Measurements from ENCODE around the gene MEX3B.
"Not testable (repeated sequence)": the region's sequence is repeated elsewhere in the genome, so short reads cannot be mapped to it uniquely, and the experiment has no call there.

MEX3B gene

DNA sequence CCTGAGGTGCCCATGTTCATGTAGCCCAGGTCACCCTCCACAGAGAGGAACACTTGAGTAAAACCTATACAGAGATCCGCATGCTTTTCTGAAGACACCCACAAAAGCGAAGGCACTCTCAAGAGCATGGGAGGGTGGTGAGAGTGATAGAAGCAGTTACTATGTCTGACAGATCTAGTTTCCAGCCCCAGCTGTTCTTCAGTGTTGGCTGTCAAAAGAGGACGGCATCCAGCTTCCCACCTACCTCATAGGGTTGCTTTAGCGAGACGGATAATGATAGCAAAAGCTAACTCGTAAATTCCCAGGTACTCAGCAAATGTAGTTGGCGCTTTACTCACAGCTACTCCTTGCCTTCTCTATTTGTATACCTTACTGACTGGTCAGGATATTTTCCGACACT is 3.0 kb upstream of the MEX3B start:
- no peak for DNase-seq

DNA sequence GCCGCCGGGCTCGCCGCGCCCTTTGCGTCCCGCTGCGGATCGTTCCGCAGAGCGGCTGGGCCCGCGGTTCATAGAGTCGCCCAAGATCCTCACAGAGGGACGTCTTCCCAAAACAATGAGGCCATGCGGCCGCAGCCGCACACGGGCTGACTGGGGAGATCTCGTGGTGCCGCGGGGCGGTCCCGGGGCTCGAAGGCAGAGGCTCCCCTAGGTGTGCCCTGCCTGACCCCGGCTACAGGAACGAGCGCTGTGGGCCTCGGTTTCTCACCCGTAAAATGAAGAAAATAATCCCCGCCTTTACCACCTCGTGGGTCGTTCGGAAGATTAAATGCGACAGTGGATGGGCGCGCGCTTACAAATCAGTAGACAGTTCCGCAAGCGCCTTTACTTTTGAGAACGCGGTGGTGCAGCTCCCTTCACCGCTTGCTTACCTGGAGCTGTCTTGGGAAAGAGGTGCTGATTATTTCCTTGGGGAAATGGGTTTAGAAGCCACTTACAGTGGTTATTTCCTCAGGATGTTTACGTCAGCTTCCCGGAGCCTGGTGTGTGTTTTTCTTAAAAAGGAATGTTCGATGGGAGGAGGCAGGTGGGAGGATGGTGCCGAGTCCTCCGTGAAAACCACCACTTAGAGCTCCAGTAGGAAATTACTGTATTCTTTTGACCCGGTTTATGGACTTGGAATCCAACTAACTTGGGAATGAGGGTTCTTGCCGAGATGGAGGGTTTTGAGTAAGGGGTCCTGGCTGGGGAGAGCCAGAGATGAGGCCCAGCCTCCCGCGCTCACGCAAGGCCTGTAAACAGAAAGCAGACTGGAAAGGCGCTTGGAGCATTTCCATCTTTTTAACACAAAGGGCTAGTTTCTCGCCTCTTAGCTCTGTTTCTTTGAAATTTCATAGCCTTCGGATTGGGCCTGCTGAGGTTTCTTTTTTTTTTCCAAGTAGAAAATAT is 1.9 kb upstream of the MEX3B start:
- no peak for DNase-seq

DNA sequence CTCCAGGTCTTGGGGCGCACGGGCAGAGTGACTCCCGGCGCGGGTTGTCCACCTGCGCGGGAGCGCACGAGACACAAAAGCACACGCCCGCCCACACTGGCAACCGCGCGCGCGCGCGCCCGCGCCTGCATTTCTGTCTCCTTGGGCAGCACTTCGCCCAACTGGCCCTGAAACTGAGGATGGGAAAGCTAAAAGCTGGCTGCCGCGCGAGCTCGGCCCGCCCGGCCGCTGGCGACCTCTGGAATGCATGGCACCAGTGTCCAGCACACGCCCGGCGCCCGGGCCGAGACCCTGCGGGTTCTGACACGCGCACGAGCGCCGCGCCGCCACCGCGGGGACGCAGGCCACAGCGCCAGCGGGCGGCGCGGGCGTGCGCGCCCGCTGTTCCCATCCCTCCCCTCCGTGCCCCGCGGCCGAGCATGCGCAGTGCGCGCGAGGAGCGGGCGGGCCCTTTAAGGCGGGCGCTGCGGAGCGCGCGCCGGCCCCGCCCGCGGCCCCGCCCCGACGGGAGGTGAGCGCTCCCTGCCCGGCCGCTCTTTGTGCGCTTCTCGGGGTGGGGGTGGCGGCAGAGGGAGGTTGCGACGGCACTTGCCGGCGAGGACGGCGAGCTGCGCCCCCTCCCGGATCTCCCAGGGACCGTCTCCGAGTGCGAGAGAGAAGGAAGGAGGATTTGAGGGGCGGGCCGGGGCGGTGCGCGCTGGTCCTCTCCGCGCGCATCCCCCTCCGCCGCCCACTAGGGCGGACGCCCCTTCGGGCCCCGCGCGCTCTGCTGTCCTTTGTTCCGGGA is 1.0 kb upstream of the MEX3B start:
- peak; percentile 91 to 97 for DNase-seq

DNA sequence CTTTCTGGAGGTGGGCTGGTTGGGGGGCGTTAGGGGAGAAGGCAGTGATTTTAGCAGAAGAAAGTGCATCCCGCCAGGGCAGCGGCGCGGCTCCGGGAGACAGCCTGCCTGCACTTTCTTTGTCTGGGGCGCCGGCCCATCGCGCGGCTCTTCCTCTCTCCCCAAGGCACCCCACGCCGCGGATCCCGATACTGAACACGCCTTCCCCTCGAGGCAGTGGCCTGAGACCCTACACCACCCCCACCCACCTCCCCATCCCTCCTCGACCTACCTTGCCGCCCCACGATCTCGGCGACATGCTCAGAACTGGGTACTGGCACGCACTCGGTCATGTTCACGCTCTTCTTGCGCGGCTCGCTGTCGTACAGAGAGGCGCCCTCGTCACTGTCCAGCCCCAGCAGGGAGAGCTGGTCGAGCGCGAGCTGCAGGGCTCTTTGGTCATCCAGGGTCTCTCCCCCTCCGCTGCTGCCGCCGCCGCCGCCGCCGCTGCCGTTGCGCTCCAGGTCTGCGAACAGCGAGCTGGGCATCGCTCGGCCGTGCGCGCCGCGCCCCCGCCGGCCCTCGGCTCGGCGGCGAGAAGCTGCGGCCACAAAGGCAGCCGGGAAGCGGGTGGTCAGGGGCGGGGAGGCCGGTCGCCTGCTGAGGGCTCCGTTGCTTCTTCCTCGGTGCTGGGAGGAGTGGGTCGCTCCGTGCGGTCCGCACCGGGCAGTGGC is 483 bp downstream of the MEX3B start:
- DNase-seq: peak; percentile 31 to 40

DNA sequence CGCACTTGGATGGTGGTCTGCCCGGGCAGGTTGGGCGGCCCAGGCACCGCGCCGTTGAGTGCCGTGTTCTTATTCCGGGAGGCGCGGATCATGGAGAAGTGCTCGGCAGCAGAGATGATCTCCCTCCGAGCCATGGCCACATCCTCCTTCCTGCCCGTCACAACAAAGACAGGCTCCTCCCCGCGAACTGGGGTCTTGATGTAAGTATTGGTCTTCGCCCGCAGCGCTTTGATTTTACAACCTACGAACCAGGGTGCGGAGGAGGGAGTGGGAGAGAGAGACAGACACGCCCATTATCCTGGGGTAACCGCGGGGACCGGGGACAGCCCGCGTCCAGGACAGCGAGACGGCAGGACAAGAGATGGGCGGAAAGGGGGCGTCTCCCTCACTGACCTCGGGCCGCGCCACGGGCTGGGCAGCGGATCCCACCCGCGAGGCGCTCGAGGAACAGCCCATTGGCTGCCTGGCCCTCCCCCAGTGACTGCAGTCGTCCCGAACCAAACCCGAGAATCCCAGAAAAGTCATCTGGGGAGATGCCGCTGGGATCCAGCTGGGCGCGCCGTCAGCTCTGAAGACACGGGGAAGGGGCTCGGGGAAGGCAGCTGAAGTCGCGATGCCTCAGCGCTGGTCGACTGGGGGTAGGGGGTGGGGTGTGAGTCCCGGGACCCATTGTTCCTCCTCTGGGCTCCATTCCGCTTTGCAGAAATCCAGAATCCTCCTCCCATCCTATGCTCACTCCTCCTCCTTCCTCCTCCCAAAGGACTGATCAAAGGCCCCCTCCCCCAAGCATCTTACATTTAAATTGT is 1.2 kb downstream of the MEX3B start:
- peak; percentile 17 to 34 for DNase-seq

DNA sequence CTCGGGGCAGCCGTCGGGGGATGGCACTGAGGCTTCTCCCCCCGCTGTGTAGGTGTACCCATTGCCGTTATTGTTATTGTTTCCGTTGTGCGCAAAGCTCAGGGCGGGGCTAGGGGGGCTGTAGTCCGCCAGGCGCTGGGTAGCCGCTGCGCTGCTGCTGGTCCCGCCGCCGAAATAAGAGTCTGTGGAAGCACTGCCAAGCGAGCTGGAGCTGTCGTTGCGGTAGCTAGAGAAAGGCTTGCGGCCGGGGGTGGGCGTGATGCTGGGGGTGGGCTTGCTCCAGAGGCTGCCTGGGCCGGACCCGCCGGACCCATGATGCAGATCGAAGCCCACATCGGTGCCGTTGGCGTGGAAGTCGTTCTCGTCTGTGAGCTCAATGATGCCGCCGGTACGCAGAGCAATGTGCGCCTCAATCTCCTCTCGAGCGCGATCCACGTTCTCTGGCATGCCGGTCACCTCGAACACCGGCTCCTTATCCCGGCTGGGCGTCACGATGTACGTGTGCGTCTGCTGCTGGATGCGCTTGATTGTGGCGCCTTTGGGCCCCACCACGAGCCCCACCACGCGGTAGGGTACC is 1.9 kb downstream of the MEX3B start:
- no peak for DNase-seq

DNA sequence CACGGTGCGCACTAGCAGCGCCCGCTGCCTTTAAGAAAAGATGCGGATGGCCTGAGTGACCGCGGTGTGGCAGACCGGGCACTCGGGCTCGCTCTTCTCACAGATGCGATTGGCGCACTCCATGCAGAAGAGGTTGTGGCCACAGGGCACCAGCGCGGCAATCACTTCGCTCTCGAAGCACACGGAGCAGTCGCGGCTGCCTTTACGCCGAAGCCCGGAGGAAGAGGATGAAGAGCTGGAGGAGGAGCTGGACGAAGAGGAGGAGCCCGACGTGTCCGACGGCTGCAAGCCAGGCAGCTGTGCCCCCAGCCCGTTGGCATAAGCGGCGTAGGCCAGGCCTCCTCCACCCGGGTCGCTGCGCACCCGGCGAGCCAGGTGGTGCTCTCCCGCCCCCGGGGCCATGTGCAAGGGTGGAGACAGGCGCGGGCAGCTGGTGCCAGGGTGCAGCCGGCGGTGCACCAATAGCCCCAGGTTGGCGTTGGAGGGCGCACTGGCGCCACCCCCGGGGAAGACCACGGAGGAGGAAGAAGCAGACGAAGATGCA is 2.6 kb downstream of the MEX3B start:
- no peak for DNase-seq

DNA sequence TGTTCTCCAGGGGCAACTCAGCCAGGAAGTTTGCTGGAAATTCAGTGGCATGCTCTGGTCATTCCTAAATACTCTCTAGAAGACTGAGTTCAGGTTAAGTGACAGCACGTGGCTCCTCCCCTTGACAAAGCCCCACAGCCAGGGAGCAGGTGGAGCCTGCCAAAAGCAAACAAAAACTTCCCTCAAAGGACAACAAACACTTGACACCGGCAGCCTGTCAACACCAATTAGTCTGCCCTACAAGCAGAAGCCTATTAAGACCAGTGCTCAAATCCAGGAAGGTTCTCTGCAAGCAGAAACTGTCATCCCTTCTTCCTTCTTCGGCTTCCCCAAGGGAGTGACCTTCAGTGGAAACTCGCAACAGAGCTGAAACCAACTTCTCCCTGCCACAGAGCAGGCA is 5.0 kb downstream of the MEX3B start:
- DNase-seq: peak in 1 of 2 donors; percentile 8

DNA sequence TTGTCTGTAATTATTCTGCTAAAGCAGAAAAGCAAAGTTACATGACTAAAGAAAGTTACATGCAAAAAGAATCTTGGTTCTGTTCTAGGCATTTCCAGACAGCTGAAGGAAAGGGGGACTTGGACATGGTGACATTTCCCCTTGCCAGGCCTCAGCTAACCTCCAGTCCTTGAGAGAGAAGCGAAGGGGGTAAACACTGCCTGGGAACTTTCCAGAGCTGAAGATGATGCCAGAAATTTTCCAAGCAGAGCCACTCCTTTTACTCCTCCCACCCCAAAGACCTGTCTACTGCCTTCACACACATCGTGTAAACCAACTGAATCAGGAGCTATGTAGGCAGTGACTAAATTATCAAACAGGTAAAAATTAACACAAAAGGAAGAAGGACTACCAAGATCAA is 5.4 kb downstream of the MEX3B start:
- DNase-seq: no peak

DNA sequence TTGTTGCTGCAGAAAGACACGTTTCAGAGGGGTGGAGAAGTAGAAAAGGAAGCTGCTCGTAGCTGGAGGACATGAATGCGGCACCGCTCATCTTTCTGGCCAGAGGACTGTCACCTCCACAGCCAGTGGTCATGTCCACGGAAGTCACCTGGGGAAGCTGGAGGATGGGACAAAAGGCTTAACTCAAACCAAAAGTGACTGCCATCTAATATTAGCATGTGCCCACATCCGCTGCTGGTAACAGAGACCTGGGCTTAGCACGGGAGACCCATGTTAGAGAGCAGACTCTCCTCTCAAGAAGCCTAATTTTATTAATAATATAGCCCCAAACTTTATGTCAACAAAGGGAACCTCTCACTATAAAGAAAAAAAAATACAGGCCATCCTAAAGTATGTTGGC is 5.9 kb downstream of the MEX3B start:
- no peak for DNase-seq

DNA sequence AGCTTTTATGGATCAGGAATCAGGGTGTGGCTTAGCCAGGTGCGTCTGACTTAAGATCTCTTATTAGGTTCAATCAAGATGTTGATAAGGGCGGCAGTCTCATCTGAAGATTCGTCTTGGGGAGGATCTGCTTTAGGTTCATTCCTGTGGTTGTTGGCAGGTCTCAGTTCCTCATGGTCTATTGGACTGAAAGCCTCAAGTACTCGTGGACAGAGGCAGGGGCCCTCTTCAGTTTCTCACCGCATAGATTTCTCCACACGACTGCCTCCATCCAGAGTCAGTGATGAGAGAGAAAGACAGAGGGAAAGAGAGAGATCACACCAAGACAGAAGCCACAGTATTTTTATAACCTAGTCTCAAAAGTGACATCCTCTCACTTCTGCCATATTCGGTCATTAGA is 9.4 kb downstream of the MEX3B start:
- no peak for DNase-seq

DNA sequence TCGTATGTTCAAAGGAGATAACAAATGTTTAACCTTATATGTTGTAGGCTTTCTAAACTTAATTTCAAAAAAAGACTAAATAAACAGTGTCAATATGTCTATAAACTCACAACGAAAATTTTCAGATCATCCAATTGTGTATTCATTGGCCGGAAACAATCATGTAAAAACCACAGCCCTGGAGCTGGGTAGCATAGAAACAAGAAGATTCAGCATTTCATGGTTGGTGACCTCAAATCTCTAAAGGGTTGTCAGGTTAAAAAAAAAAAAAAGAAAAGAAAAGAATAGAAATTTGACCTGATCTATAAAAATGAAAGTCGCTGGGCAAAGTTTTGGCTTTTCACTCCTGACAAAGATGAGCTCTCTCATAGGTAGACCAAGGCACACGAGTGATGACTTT is 13.9 kb downstream of the MEX3B start:
- DNase-seq: no peak

DNA sequence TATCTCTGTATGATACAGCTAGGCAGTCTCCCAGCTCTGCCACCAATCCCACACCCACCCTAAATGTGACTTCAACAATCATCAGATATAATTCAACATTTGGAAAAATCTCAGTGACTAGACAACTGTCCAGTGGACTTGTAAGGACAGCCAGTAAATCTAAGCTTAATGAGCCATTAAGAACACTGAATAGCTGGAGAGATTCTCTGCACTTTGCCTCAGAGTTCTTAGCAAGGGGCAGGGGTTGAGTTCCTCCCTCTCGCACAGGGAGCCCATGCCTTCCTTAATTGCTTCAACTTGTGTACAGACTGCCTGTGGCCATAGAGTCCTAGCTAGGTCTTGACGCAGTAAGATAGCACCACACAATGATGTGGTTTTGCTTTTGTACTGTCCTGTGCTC is 15.6 kb downstream of the MEX3B start:
- DNase-seq: no peak

DNA sequence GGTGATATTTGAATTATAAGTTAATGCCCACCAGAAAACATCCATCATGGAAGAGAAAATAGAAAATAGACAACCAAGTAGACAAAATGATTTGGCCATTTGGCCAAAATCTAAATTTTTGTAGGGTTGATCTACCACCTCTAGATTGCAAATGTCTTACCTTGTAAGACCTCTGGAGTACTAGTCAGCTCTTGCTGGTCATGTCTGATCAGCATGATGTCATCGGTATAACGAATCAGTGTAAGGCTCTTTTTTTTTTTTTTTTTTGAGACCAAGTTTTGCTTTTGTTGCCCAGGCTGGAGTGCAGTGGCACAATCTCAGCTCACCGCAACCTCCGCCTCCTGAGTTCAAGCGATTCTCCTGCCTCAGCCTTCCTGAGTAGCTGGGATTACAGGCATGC is 17.7 kb downstream of the MEX3B start:
- not testable (repeated sequence) for DNase-seq

DNA sequence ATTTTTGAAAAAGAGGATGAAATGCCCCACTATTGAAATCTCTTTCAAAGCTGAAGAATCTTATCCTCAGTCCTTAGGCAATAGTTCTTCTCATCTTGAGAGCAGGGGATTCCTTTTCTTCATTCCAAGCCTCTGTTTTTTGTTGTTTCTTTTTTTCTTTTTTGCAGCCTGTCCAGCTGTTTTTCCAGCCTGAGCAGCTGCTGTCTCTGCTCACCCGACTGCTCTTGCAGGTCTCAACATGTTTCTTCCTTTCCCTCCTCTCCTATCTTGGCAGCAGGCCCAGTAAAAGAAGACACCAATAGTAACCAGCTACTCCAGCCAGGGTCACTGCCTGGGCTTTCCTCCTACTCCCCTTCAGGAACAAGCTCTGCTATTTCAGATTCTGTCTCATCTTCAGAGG is 23.8 kb downstream of the MEX3B start:
- DNase-seq: no peak

DNA sequence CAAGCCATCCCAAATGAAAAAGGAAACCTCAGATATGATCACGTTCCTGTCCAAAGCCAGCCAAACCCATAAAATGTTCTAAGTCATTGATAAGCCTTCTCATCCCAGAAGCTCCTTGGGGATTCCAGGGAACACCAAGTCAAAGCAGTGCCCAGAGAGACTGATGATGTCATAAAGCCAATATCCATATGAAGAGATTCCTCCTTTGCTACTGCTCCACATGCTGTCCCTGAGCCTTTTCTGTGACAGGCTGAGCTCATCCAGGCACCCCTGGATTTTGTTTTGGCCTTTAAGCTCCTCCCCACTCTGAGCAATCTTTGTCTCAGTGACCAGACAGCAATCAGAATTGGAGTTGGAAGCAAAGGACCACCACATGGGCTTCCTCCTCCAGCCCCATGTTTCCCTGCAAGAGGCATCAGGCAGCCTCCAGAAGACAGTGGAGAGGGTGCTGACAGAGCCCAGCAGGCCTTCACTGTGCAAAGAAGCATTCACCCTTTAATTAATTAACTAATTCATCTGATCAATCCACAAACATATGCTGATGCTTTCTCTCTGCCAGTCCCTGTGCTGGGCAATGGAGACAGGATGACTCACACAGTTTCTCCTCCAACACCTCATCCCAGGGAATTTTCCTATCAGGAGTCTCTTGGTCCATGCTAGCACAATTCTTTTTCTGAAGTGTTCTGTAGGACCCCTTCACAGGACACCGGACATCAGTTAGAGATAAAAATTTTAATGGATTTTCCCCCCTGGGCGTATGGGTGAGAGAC is 25.0 kb downstream of the MEX3B start:
- no peak for DNase-seq

DNA sequence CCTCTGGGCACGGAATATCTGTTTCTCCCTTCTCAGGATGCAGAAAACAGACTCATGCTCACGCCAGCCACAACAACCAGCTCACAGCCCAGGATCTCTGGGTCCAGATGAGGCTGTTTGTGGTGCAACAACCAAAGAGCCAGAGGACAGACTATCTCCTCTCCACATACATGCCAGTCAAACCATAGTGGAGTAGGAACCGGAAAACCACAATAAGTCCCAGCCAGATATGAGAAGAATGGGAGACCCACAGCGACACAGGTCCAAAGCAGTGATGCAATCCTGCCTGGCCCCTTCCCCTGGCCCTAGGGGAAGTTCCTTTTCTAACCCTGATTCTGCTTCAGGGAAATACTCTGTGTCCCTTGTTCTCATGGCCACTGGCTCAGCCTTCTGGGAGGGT is 27.6 kb downstream of the MEX3B start:
- peak; percentile 2 to 3 for DNase-seq

DNA sequence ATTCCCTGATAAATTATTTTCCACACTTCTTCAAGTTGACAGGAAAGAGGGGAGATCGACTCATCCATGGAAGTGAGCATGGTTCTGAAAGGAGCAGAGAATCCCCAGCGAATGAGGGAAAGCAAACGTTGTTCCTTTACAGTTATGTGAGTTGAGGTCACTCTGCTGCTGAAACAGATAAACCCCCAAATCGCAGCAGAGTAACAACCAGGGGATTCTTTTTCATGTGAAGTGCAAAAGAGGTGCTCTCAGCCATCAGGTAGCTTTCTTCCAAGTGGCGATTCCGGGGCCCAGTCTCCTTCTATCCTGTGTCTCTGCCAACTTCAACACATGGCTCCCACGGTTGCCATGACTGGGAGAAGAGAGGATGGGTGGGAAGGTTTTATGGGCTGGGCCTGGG is 28.2 kb downstream of the MEX3B start:
- no peak for DNase-seq

DNA sequence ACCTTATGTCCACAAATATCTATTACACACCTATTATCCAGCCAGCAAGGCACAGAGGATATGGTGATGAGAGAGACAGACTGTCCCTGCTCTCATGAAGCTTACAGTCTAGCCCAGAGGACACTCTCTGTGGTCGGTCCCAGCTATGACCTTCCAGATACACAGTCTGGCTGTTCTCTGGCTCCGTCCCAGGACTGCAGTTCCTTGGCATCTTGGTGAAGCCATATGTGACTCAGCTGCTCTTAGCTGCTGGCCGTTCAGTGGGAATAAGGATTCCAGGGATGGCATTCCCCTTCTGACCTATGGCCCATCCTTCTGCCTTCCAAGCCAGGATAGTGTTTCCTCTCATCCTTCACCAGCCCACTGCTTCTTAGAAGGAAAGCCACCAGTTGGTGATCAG is 30.8 kb downstream of the MEX3B start:
- DNase-seq: no peak

DNA sequence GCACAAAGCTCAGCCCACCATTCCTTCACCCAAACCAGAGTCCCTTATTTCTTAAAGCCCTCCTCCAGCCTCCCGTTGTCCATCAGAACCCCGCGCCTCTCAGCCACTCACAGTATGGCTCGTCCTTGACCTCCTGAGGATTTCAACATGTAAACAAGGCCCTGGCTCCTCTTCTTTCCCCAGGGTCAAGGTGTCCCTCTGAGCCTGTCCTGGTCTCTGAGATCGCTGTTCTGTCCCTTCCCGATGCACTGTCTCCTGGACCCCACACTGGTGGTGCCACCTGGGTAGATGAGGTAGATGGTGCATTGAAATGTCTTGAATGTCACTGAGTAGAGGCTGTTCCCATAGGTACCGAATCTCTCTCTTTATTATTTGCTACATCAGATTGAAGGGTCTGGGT is 32.9 kb downstream of the MEX3B start:
- DNase-seq: no peak

DNA sequence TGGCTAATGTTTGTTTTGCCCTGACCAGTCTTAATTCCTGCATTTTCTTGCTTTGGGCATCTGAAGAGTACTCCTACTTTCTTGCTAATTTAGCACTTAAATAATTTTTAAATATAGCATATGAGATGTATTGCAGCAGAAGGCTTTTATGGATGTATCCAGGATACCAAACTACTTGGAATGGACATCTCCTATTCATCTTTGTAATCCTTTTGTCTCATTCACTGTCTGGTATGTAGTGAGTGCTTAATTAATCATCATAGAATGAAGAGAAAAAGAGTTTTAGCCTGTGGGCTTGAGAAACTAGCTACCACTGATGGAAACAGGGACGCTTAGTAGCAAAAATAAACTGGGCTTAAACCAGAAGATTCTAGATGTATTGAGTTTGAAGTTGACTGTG is 40.6 kb downstream of the MEX3B start:
- no peak for DNase-seq

Measured in inflammatory macrophage (primary cell).